Peyer's patch (tissue), 4 donors: ENCODE data around the gene CADM1. TPM values are rescaled to one million over a fixed set of nuclear protein-coding genes. Genes with fewer than 3 reads are reported as not detected.

Source experiments
- DNase-seq, 3 donors: peaks; one replicate each; pipeline ENCODE4 v3.0.0-alpha.2; 2017 to 2019
- H3K27ac ChIP-seq, 4 donors: fragments of 200-600 bp; sonication (generic); one replicate each; pipeline ENCODE4 v1.5.1; 2016 to 2019
- H3K27me3 ChIP-seq, 2 donors: fragments of 200-600 bp; sonication (generic); one replicate each; pipeline ENCODE4 v1.5.1; 2019
- H3K36me3 ChIP-seq, 3 donors: fragments of 200-600 bp; sonication (generic); one replicate each; pipeline ENCODE4 v1.5.1; 2016 to 2019
- H3K4me1 ChIP-seq, 4 donors: fragments of 200-600 bp; sonication (generic); one replicate each; pipeline ENCODE4 v1.5.1; 2016 to 2019
- H3K4me3 ChIP-seq, 4 donors: fragments of 200-600 bp; sonication (generic); 1 replicate in 3 of 4; 2 replicates in 1 of 4; pipeline ENCODE4 v1.5.1; 2016 to 2019; ENCODE audit warnings: mild to moderate bottlenecking in 1 of 4
- H3K9me3 ChIP-seq, 4 donors: fragments of 200-600 bp; sonication (generic); one replicate each; pipeline ENCODE4 v1.5.1; 2016 to 2019; ENCODE audit warnings: mild to moderate bottlenecking in 1 of 4
- CTCF ChIP-seq, 6 experiments: fragments of 450-650 bp in 4 of 6; fragments of 200-600 bp in 2 of 6; sonication (generic) in 1 of 6; IDR thresholded peaks; one replicate each; pipeline ENCODE4 v1.5.1; 2017 to 2019; ENCODE audit warnings: antibody characterized with exemption in 6 of 6, mild to moderate bottlenecking in 3 of 6, moderate library complexity in 1 of 6
- POLR2A ChIP-seq, 2 donors: fragments of 450-650 bp; IDR thresholded peaks; one replicate each; pipeline ENCODE4 v1.5.1; 2017; ENCODE audit warnings: antibody characterized with exemption in 2 of 2, mild to moderate bottlenecking in 2 of 2, moderate library complexity in 2 of 2
- total RNA-seq, 4 donors: library from RNA; depleted of rRNA; stranded (reverse); fragments of >200 nt; gene quantifications; one replicate each; pipeline ENCODE4 v1.1.0, GENCODE V29; 2016

The CADM1 gene
- total RNA-seq, 4 donors from 2014 or later, result 0.38 to 8.3 (median 2.5) TPM

- Histone ChIP-seq H3K36me3 (no peaks in the 10 kb centered on the region), H3K27me3 (no peaks in the 10 kb centered on the region), H3K27ac (no peak overlapping the region), H3K4me1 (no peaks in the 10 kb centered on the region), H3K9me3 (no peaks in the 10 kb centered on the region), H3K4me3 (no peak overlapping the region)
- DNase-seq, result no peak
- TF ChIP-seq POLR2A (IDR thresholded peaks at IDR 0.05) (no peak), CTCF (IDR thresholded peaks at IDR 0.05) (no peak)
Measured at GRCh38 chr11:115257678-115258077, 246.5 kb downstream of the CADM1 start.

GRCh38 chr11:115257270-115257669 lies 246.9 kb downstream of the CADM1 start:
- Histone ChIP-seq H3K27me3 (no peaks in the 10 kb centered on the region), H3K4me1 (no peaks in the 10 kb centered on the region), H3K4me3 (no peak overlapping the region), H3K36me3 (no peaks in the 10 kb centered on the region), H3K9me3 (no peaks in the 10 kb centered on the region), H3K27ac (no peak overlapping the region)
- TF ChIP-seq CTCF (IDR thresholded peaks at IDR 0.05) (no peak), POLR2A (IDR thresholded peaks at IDR 0.05) (no peak)
- no peak for DNase-seq

DNA sequence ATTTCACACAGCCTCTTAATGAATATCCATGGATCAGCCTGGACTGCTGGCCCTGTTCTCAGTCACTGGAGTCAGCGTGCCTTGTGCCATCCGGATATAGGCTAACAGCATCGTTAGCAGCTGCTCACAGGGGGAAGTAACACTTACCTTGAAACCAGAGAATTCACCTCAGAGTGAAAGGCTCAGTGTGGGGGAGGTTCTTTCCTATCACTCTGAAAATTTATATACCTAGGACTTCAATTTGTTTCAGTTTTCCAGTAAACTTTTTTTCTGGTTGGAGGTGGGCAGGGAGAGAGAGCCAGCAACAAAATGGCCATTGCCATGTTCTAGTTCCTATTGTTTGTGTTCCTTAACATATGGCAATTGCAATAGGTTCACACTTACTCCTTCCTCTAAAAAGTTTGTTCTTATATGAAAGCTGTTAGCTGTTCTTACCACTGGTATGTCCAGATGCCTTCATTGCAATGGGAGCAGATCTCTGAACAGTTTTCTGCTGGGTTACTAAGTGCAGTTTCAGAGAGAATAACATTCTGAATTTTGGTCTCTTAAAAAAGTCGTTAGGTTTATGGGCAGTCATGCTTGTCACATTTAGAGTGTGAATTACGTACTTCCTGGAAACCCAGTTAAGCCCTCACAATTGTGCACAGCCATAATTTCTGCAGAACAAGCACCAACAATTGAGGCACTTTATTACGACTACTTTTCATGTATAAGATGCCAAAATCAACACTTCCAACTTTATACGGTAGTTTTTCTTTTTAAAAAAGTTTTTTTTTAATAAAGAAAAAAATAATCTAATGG lies 247.6 kb downstream of the CADM1 start:
- no peak overlapping the region for H3K4me3 ChIP-seq
- no peaks in the 10 kb centered on the region for H3K9me3 ChIP-seq
- DNase-seq, result peak in 1 of 3 donors; percentile 25
- H3K27ac ChIP-seq, result no peak overlapping the region
- TF ChIP-seq POLR2A (IDR thresholded peaks at IDR 0.05) (no peak), CTCF (IDR thresholded peaks at IDR 0.05) (no peak)
- no peaks in the 10 kb centered on the region for H3K4me1 ChIP-seq
- H3K36me3 ChIP-seq, result no peaks in the 10 kb centered on the region
- H3K27me3 ChIP-seq, result no peaks in the 10 kb centered on the region

DNA sequence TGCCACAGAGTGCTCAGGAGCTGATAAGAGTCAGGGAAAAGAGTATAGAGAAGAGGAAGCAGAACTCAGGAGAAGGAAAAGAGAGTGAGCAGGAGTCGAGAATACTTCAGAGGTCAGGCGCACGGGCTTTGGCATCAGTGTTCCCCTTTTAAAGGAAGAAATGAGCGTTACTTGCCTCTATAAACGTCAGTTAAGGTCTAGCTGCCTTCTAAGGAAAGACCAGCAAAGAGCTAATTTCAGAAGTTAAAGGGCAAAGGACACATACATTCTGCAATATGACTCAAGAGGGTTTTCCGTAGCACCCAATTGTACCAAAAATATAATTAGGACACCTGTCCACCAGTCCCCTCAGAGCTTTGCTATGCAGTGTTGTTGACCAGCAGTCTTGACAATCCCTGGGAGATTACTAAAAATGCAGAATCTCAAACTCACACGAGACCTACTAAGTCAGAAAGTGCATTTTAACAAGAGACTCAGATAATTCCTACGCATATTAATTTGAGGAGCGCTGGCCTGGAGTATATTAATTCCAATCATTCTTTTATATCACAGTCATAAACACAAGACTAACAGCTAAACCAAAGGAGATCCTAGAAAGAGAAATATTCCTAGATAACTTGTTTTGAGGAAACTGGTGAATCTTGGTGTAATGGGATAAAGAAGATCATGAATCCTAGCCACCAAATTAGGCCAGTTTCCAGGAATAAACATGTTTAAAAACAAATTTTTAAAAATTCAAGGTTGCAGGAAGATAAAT lies 249.0 kb downstream of the CADM1 start:
- TF ChIP-seq CTCF (IDR thresholded peaks at IDR 0.05) (no peak), POLR2A (IDR thresholded peaks at IDR 0.05) (no peak)
- no peaks in the 10 kb centered on the region for H3K27me3 ChIP-seq
- H3K27ac ChIP-seq, result no peak overlapping the region
- no peaks in the 10 kb centered on the region for H3K4me1 ChIP-seq
- no peaks in the 10 kb centered on the region for H3K36me3 ChIP-seq
- no peak overlapping the region for H3K4me3 ChIP-seq
- no peaks in the 10 kb centered on the region for H3K9me3 ChIP-seq
- DNase-seq, result no peak

DNA sequence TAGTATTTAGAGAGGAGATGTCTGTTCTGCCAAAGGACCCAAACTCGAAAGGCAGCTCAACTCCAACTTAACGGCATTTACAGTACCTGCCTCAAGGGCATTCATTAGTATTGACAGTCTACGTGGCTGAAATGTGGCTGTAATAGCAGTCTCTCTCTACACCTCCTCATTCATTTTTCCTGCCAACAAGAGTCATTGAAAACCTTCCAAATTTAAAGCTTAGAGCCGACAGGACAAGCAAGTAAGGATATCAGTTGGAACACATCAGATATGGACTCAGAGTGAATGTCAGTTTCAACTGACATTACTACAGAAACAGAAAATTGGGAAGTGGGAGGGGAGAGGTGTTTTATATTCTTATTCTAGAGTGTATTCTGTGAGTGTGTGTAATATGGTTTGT lies 253.1 kb downstream of the CADM1 start:
- DNase-seq, result no peak
- Histone ChIP-seq H3K4me1 (no peaks in the 10 kb centered on the region), H3K36me3 (no peaks in the 10 kb centered on the region), H3K4me3 (no peak overlapping the region), H3K27me3 (no peaks in the 10 kb centered on the region), H3K9me3 (no peaks in the 10 kb centered on the region), H3K27ac (no peak overlapping the region)
- TF ChIP-seq CTCF (IDR thresholded peaks at IDR 0.05) (no peak), POLR2A (IDR thresholded peaks at IDR 0.05) (no peak)
